Activated gamma-delta T cell (primary cell): ENCODE data around the gene OR10G7.
"Not testable (repeated sequence)": the region's sequence is repeated elsewhere in the genome, so short reads cannot be mapped to it uniquely, and the experiment has no call there.

Source experiments
- DNase-seq: peaks from one replicate; lab custom pipeline; 2025; lab: John Stamatoyannopoulos, UW

The OR10G7 gene

GRCh38 chr11:124039557-124039956, 1.6 kb downstream of the OR10G7 start:
- no peak for DNase-seq

- no peak for DNase-seq
These were observed 4.5 kb downstream of the OR10G7 start for GRCh38 chr11:124036666-124037065.

- no peak for DNase-seq
These were observed 14.6 kb downstream of the OR10G7 start, which contains the start of gene OR10G8 for GRCh38 chr11:124026498-124026897. Gene OR10G8 (plus strand): TSS chr11:124026798. CDS start chr11:124029623, 2,825 bp downstream.

GRCh38 chr11:124015837-124016236, 25.3 kb downstream of the OR10G7 start:
- not testable (repeated sequence) for DNase-seq

- no peak for DNase-seq
These were observed 28.4 kb downstream of the OR10G7 start, which contains the start of gene OR10G4 for GRCh38 chr11:124012697-124013096. Gene OR10G4 (plus strand): TSS chr11:124012997. CDS start chr11:124015575, 2,578 bp downstream.

- no peak for DNase-seq
These were observed 46.0 kb downstream of the OR10G7 start, which contains the start of gene OR10G6 for GRCh38 chr11:123995119-123995518. Gene OR10G6 (minus strand): TSS chr11:123995161. CDS start chr11:123995161, 0 bp downstream.
